Measurements from ENCODE around the gene NIPAL1.

GRCh38 chr4:48038666-48039065 lies 22.1 kb downstream of the NIPAL1 start:
- TF ChIP-seq CTCF (IDR thresholded peaks at IDR 0.05) = no peak
- TF ChIP-seq POLR2A (IDR thresholded peaks at IDR 0.05) = no peak
- no peak for TF ChIP-seq EP300 (IDR thresholded peaks at IDR 0.05)
- no peak for TF ChIP-seq POLR2AphosphoS5 (IDR thresholded peaks at IDR 0.05)
